Common myeloid progenitor, CD34-positive (primary cell): Measurements from ENCODE around the gene MOCS2.

ENCODE experiments used
- CTCF ChIA-PET: fragments of 350-600 bp; sonication (Branson Sonifier 250); formaldehyde crosslinking; loops from one replicate; lab custom pipeline; 2021; ENCODE audit warnings: antibody characterized with exemption; lab: Charles Lee
- POLR2A ChIA-PET: fragments of 350-600 bp; sonication (Branson Sonifier 250); formaldehyde crosslinking; loops from one replicate; lab custom pipeline; 2021; ENCODE audit warnings: antibody characterized with exemption; lab: Charles Lee
- DNase-seq, 3 donors: peaks; one replicate each; pipeline versions ENCODE4 v3.0.0 to v3.0.0-alpha.2; 2013
- H3K27ac ChIP-seq, 2 experiments: 1 replicate in 1 of 2; 2 replicates in 1 of 2; pipeline ENCODE4 v1.7.0; 2013; ENCODE audit warnings: inconsistent platforms in 2 of 2, low read length in 2 of 2, mild to moderate bottlenecking in 2 of 2, low read depth in 1 of 2, moderate library complexity in 1 of 2; ENCODE audit not compliant: severe bottlenecking in 2 of 2, insufficient read depth in 1 of 2, poor library complexity in 1 of 2
- H3K27me3 ChIP-seq, 5 experiments: replicated peaks in 2 of 5; 1 replicate in 3 of 5; 2 replicates in 2 of 5; pipeline versions ENCODE4 v1.6.1 to v1.7.0; 2013; ENCODE audit warnings: low read length in 4 of 5, mild to moderate bottlenecking in 2 of 5, moderate library complexity in 2 of 5, inconsistent platforms in 1 of 5; ENCODE audit not compliant: insufficient read depth in 5 of 5, control insufficient read depth in 4 of 5
- H3K36me3 ChIP-seq, 4 experiments: 1 replicate in 2 of 4; 2 replicates in 2 of 4; pipeline versions ENCODE4 v1.6.1 to v1.7.0; 2013; ENCODE audit warnings: low read length in 3 of 4, control low read depth in 1 of 4, mild to moderate bottlenecking in 1 of 4; ENCODE audit not compliant: control insufficient read depth in 4 of 4, insufficient read depth in 4 of 4
- H3K4me1 ChIP-seq, 4 experiments: 1 replicate in 3 of 4; 2 replicates in 1 of 4; pipeline versions ENCODE4 v1.6.1 to v1.7.1; 2013; ENCODE audit warnings: low read length in 3 of 4, mild to moderate bottlenecking in 3 of 4, control low read depth in 1 of 4, inconsistent platforms in 1 of 4, moderate library complexity in 1 of 4; ENCODE audit not compliant: control insufficient read depth in 4 of 4, insufficient read depth in 4 of 4; ENCODE audit errors: control extremely low read depth in 1 of 4
- H3K4me3 ChIP-seq, 7 experiments: 1 replicate in 4 of 7; 2 replicates in 3 of 7; pipeline versions ENCODE4 v1.5.1 to v1.7.0; 2013; ENCODE audit warnings: mild to moderate bottlenecking in 7 of 7, low read length in 6 of 7, moderate library complexity in 6 of 7, inconsistent platforms in 2 of 7, low read depth in 2 of 7, control low read depth in 1 of 7; ENCODE audit not compliant: insufficient read depth in 4 of 7, control insufficient read depth in 1 of 7; ENCODE audit errors: extremely low read depth in 1 of 7
- H3K9me3 ChIP-seq, 5 experiments: 1 replicate in 4 of 5; 2 replicates in 1 of 5; pipeline versions ENCODE4 v1.6.1 to v1.7.1; 2013; ENCODE audit warnings: low read length in 4 of 5, mild to moderate bottlenecking in 2 of 5, inconsistent platforms in 1 of 5, low read depth in 1 of 5, moderate library complexity in 1 of 5; ENCODE audit not compliant: control insufficient read depth in 4 of 5, insufficient read depth in 2 of 5; ENCODE audit errors: control extremely low read depth in 1 of 5
- WGBS: methylation state at CpG from one replicate; pipeline ENCODE4 v1.1.5; 2013; ENCODE audit not compliant: insufficient coverage; 5-methylcytosine and 5-hydroxymethylcytosine counted together

The MOCS2 gene

GRCh38 chr5:53071298-53071697, 38.3 kb downstream of the MOCS2 start:
- Histone ChIP-seq H3K27me3 (no peaks in the 10 kb centered on the region), H3K9me3 (no peaks in the 10 kb centered on the region), H3K4me1 (no peaks in the 10 kb centered on the region), H3K36me3 (peaks cover 0 to 26% (median 6%) of the 10 kb centered on the region in 4 experiments), H3K4me3 (no peak overlapping the region), H3K27ac (no peak overlapping the region)
- POLR2A ChIA-PET: no interaction called here
- CTCF ChIA-PET: interaction anchor here (1.4 to 1.6 kb wide), 2 partner anchors 36 to 122 kb away, joined by 3 to 5 read pairs; no protein-coding TSS in a partner anchor
- no peak for DNase-seq
- 100% methylated on average over 1 of the region's 2 CpGs for WGBS

- Histone ChIP-seq H3K4me3 (no peak overlapping the region), H3K27me3 (no peaks in the 10 kb centered on the region), H3K9me3 (no peaks in the 10 kb centered on the region), H3K36me3 (peaks cover 0 to 14% (median 2%) of the 10 kb centered on the region in 4 experiments), H3K4me1 (no peaks in the 10 kb centered on the region), H3K27ac (no peak overlapping the region)
- ChIA-PET CTCF (interaction anchor here (1.4 kb wide), 1 partner anchor 28 kb away, joined by 4 read pairs; no protein-coding TSS in a partner anchor), POLR2A (no interaction called here)
- DNase-seq: no peak
- WGBS: 83% methylated on average over 1 of the region's 5 CpGs
These were observed 39.9 kb downstream of the MOCS2 start for GRCh38 chr5:53069626-53070025.

DNA sequence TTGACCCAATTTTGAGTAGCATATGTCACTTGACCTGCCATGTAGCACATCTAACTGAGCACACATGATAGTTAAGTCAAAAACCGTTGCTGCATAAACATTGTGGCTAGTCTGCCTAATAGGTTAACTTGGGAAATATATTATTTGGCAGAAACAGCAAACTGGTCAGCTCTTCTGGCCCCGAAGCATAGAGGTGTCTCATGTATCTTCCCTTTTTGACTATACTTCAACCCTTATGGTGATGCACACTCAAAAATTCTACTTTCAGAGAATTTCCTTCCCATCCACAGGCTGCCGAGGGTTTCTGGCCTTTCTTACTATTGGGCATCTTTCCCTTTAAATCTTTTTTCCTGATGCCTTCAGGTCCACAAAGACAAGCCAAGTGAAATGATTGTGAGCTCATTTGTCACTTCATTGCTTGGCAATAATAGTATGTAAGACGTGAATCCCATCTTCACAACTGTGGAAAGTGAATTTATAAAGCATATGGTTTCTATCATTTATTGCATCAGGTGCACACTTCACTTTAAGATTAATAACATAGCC, 41.2 kb downstream of the MOCS2 start:
- H3K4me1 ChIP-seq: no peaks in the 10 kb centered on the region
- peaks cover 0 to 8% (median 2%) of the 10 kb centered on the region in 4 experiments for H3K36me3 ChIP-seq
- H3K27ac ChIP-seq: no peak overlapping the region
- WGBS: 100% methylated on average over 2 of the region's 4 CpGs
- H3K4me3 ChIP-seq: no peak overlapping the region
- no peaks in the 10 kb centered on the region for H3K9me3 ChIP-seq
- no peak for DNase-seq
- ChIA-PET POLR2A (no interaction called here), CTCF (interaction anchor here (0.9 kb wide), 1 partner anchor 10 kb away, joined by 3 read pairs; no protein-coding TSS in a partner anchor)
- H3K27me3 ChIP-seq: no peaks in the 10 kb centered on the region

GRCh38 chr5:53067641-53068040, 41.9 kb downstream of the MOCS2 start:
- no peak for DNase-seq
- H3K4me3 ChIP-seq: no peak overlapping the region
- H3K27me3 ChIP-seq: no peaks in the 10 kb centered on the region
- CTCF ChIA-PET: no interaction called here
- no peak overlapping the region for H3K27ac ChIP-seq
- POLR2A ChIA-PET: no interaction called here
- H3K36me3 ChIP-seq: peaks cover 0 to 8% (median 2%) of the 10 kb centered on the region in 4 experiments
- H3K9me3 ChIP-seq: no peaks in the 10 kb centered on the region
- WGBS: no CpG with 5 or more reads among the region's 1 CpG
- no peaks in the 10 kb centered on the region for H3K4me1 ChIP-seq

GRCh38 chr5:53066088-53066487, 43.5 kb downstream of the MOCS2 start:
- peak in 2 of 3 donors; percentile 10 to 38 for DNase-seq
- peaks cover 0 to 6% (median 1%) of the 10 kb centered on the region in 4 experiments for H3K36me3 ChIP-seq
- H3K9me3 ChIP-seq: no peaks in the 10 kb centered on the region
- no CpG with 5 or more reads among the region's 1 CpG for WGBS
- POLR2A ChIA-PET: no interaction called here
- no peaks in the 10 kb centered on the region for H3K4me1 ChIP-seq
- no peaks in the 10 kb centered on the region for H3K27me3 ChIP-seq
- CTCF ChIA-PET: no interaction called here
- no peak overlapping the region for H3K27ac ChIP-seq
- H3K4me3 ChIP-seq: no peak overlapping the region

DNA sequence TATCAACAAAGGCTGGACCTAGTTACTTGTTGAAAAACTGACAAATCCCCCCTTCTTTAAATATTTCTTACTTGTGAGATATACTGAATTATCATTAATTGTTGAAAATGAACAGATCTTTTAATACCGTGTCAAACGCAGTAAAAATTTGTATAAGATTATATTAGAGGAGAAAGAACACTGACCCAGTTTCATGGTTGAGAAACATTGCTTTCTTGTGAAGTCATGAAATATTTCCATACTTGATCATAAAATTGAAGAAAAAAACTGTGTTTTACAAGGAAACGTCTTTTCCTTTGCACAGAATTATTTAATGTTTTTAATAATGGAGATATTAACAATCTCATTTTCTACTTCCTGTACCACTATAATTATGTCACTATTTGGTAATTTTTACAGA, 45.8 kb downstream of the MOCS2 start:
- ChIA-PET POLR2A (no interaction called here), CTCF (no interaction called here)
- H3K27me3 ChIP-seq: no peaks in the 10 kb centered on the region
- DNase-seq: no peak
- H3K4me3 ChIP-seq: no peak overlapping the region
- peaks cover 0 to 9% (median 3%) of the 10 kb centered on the region in 4 experiments for H3K36me3 ChIP-seq
- no peaks in the 10 kb centered on the region for H3K9me3 ChIP-seq
- WGBS: no CpG with 5 or more reads among the region's 3 CpGs
- H3K4me1 ChIP-seq: no peaks in the 10 kb centered on the region
- H3K27ac ChIP-seq: no peak overlapping the region

DNA sequence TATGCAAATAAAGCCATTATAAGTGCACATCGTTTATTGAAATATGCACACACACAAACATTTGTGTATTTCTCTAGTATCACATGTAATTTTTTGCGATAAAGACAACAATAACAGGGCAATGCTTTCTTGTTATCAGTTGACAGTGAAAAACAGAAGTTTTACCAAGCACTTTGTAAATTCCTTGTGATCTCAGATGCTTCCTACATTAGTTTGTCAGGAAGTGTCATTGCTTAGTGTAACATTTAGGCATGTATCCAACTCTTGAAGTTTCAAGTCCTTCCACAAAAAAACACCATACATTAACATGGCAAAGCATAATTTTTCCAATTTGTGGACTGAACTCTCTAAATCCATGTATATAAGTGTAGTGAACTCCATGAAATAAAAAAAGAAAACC, 46.4 kb downstream of the MOCS2 start:
- Histone ChIP-seq H3K4me3 (no peak overlapping the region), H3K36me3 (peaks cover 0 to 7% (median 3%) of the 10 kb centered on the region in 4 experiments), H3K4me1 (no peaks in the 10 kb centered on the region), H3K27ac (no peak overlapping the region), H3K9me3 (no peaks in the 10 kb centered on the region), H3K27me3 (no peaks in the 10 kb centered on the region)
- ChIA-PET CTCF (no interaction called here), POLR2A (no interaction called here)
- no peak for DNase-seq
- WGBS: 100% methylated on average over 2 of the region's 2 CpGs
